MM.1S (cell line): ENCODE data around the gene IL2RG.

ENCODE experiments used
- DNase-seq: peaks from one replicate; pipeline ENCODE4 v3.0.0-alpha.2; 2015
- H2AFZ ChIP-seq: fragments of 300-600 bp; sonication (generic); 2 replicates; pipeline ENCODE4 v1.6.0; 2016; ENCODE audit warnings: antibody characterized with exemption, low read length
- H3F3A ChIP-seq: fragments of 300-600 bp; sonication (generic); 2 replicates; pipeline ENCODE4 v1.6.1; 2016; ENCODE audit warnings: mild to moderate bottlenecking, antibody characterized with exemption, low read length, moderate library complexity, mixed read lengths; ENCODE audit not compliant: insufficient read depth
- H3K27ac ChIP-seq: fragments of 300-600 bp; sonication (generic); 2 replicates; pipeline ENCODE4 v1.5.1; 2016; ENCODE audit warnings: mild to moderate bottlenecking, low read length
- H3K27me3 ChIP-seq: fragments of 300-600 bp; sonication (generic); replicated peaks from 2 replicates; pipeline ENCODE4 v1.6.0; 2016; ENCODE audit warnings: low read length; ENCODE audit not compliant: insufficient read depth
- H3K36me3 ChIP-seq: fragments of 300-600 bp; sonication (generic); replicated peaks from 2 replicates; pipeline ENCODE4 v1.6.1; 2016; ENCODE audit warnings: mild to moderate bottlenecking, low read length, mixed read lengths; ENCODE audit not compliant: insufficient read depth
- H3K4me1 ChIP-seq: fragments of 300-600 bp; sonication (generic); 2 replicates; pipeline ENCODE4 v1.6.1; 2016; ENCODE audit warnings: low read length, mixed read lengths
- H3K4me2 ChIP-seq: fragments of 300-600 bp; sonication (generic); 2 replicates; pipeline ENCODE4 v1.6.0; 2016; ENCODE audit warnings: low read depth, low read length
- H3K4me3 ChIP-seq: fragments of 300-600 bp; sonication (generic); 2 replicates; pipeline ENCODE4 v1.5.1; 2016; ENCODE audit warnings: low read length, mixed read lengths
- H3K79me2 ChIP-seq: fragments of 300-600 bp; sonication (generic); 2 replicates; pipeline ENCODE4 v1.6.1; 2016; ENCODE audit warnings: mixed run types, low read length, mixed read lengths
- H3K9ac ChIP-seq: fragments of 300-600 bp; sonication (generic); 2 replicates; pipeline ENCODE4 v1.6.1; 2016; ENCODE audit warnings: low read length, mixed read lengths
- H3K9me2 ChIP-seq: fragments of 300-600 bp; sonication (generic); replicated peaks from 2 replicates; pipeline ENCODE4 v1.6.1; 2016; ENCODE audit warnings: mild to moderate bottlenecking, low read length, mixed read lengths; ENCODE audit not compliant: insufficient read depth
- H3K9me3 ChIP-seq: fragments of 300-600 bp; sonication (generic); replicated peaks from 2 replicates; pipeline ENCODE4 v1.6.1; 2016; ENCODE audit warnings: mild to moderate bottlenecking, low read length, mixed read lengths; ENCODE audit not compliant: insufficient read depth
- H4K20me1 ChIP-seq: fragments of 300-600 bp; sonication (generic); 2 replicates; pipeline ENCODE4 v1.6.1; 2016; ENCODE audit warnings: mild to moderate bottlenecking, low read length, moderate library complexity, mixed read lengths; ENCODE audit not compliant: insufficient read depth
- CTCF ChIP-seq: fragments of 300-600 bp; sonication (generic); IDR thresholded peaks from 2 replicates; pipeline ENCODE4 v1.5.1; 2016; ENCODE audit warnings: antibody characterized with exemption, low read length, mixed read lengths
- EZH2 ChIP-seq: fragments of 300-600 bp; sonication (generic); optimal IDR thresholded peaks from 2 replicates; pipeline ENCODE3; 2017; ENCODE audit warnings: low read depth, mild to moderate bottlenecking, antibody characterized with exemption, low read length, mixed read lengths
- EZH2phosphoT487 ChIP-seq: fragments of 300-600 bp; sonication (generic); IDR thresholded peaks from 2 replicates; pipeline ENCODE4 v1.6.1; 2018; ENCODE audit warnings: antibody characterized with exemption, low read length

The IL2RG gene

GRCh38 chrX:71118032-71118984, 6.9 kb upstream of the IL2RG start, which contains the start of gene MED12:
Gene MED12 (plus strand): TSS chrX:71118596. CDS start chrX:71118755, 159 bp downstream.
- Histone ChIP-seq H3K9ac (peak within 1 kb of the TSS; percentile 89), H3K27ac (peak within 1 kb of the TSS; percentile 3; the same call in 1 of the 2 replicates), H3K79me2 (peaks cover 8% of the 10 kb centered on the region), H3K4me2 (peak within 1 kb of the TSS; percentile 57), H3K4me3 (peak within 1 kb of the TSS; percentile 74), H2AFZ (peak within 1 kb of the TSS; percentile 65), H3F3A (no peaks in the 10 kb centered on the region), H3K4me1 (0 out of 2 replicates have a peak, but pooled peaks cover 3% of the 10 kb centered on the region), H3K27me3 (no peaks in the 10 kb centered on the region), H3K9me3 (no peaks in the 10 kb centered on the region), H4K20me1 (no peaks in the 10 kb centered on the region), H3K9me2 (no peaks in the 10 kb centered on the region), H3K36me3 (no peaks in the 10 kb centered on the region; the same call in 1 of the 2 replicates)
- DNase-seq, result peak; percentile 71
- TF ChIP-seq EZH2 (no peak), EZH2phosphoT487 (no peak)

- no peak overlapping the region for H3K9ac ChIP-seq
- DNase-seq, result no peak
- H3F3A ChIP-seq, result no peaks in the 10 kb centered on the region
- H3K4me1 ChIP-seq, result peaks cover 9% of the 10 kb centered on the region
- peaks cover 8% of the 10 kb centered on the region for H3K79me2 ChIP-seq
- H3K9me3 ChIP-seq, result no peaks in the 10 kb centered on the region
- no peaks in the 10 kb centered on the region for H3K9me2 ChIP-seq
- no peaks in the 10 kb centered on the region; the same call in 1 of the 2 replicates for H3K36me3 ChIP-seq
- H3K4me2 ChIP-seq, result no peak overlapping the region
- H3K4me3 ChIP-seq, result no peak overlapping the region
- TF ChIP-seq EZH2phosphoT487 (no peak), CTCF (no peak), EZH2 (no peak)
- H3K27me3 ChIP-seq, result no peaks in the 10 kb centered on the region
- no peak overlapping the region for H2AFZ ChIP-seq
- no peak overlapping the region for H3K27ac ChIP-seq
- H4K20me1 ChIP-seq, result no peaks in the 10 kb centered on the region
These were observed 6.0 kb upstream of the IL2RG start for GRCh38 chrX:71117358-71117757.

- no peaks in the 10 kb centered on the region for H3K27me3 ChIP-seq
- H3K4me3 ChIP-seq, result peak overlapping the region; percentile 78
- H3K9ac ChIP-seq, result peak overlapping the region; percentile 83
- H3K4me2 ChIP-seq, result peak overlapping the region; percentile 84
- no peaks in the 10 kb centered on the region for H3K9me2 ChIP-seq
- no peaks in the 10 kb centered on the region for H3K36me3 ChIP-seq
- H3K4me1 ChIP-seq, result peaks cover 21% of the 10 kb centered on the region
- DNase-seq, result no peak
- peak overlapping the region; percentile 93 for H3K27ac ChIP-seq
- H2AFZ ChIP-seq, result peak overlapping the region; percentile 5; the same call in 1 of the 2 replicates
- H3K79me2 ChIP-seq, result peaks cover 22% of the 10 kb centered on the region
- H3K9me3 ChIP-seq, result no peaks in the 10 kb centered on the region
- no peaks in the 10 kb centered on the region for H4K20me1 ChIP-seq
- TF ChIP-seq EZH2phosphoT487 (no peak), EZH2 (no peak), CTCF (no peak)
- H3F3A ChIP-seq, result 0 out of 2 replicates have a peak, but pooled peaks cover 3% of the 10 kb centered on the region
These were observed 599 bp upstream of the IL2RG start for GRCh38 chrX:71111921-71112431.
